SU-DHL-6 (cell line): Measurements from ENCODE around the gene EYS.

Source experiments
- CTCF ChIP-seq: fragments of 200-600 bp; sonication (generic); IDR thresholded peaks from one replicate; pipeline ENCODE4 v1.5.1; 2017; ENCODE audit warnings: antibody characterized with exemption, mild to moderate bottlenecking, low read length, moderate library complexity; ENCODE audit not compliant: insufficient read depth, poor library complexity, severe bottlenecking
- EZH2phosphoT487 ChIP-seq: fragments of 200-600 bp; sonication (generic), shearing (Covaris generic); conservative IDR thresholded peaks from 2 replicates; pipeline ENCODE4 v1.6.1; 2018; ENCODE audit warnings: mild to moderate bottlenecking, antibody characterized with exemption, low read length, moderate library complexity, mixed read lengths

GRCh38 chr6:64589961-64590360 lies 1117.1 kb downstream of the EYS start:
- TF ChIP-seq CTCF = no peak
- TF ChIP-seq EZH2phosphoT487 = no peak
